ENCODE data around the gene PEX12.
"Not testable (repeated sequence)": the region's sequence is repeated elsewhere in the genome, so short reads cannot be mapped to it uniquely, and the experiment has no call there.

Gene PEX12

GRCh38 chr17:35537601-35538141 lies 40.7 kb downstream of the PEX12 start, which contains the start of gene SLFN12L:
Gene SLFN12L (minus strand): TSS chr17:35537678. CDS start chr17:35522364, 15,314 bp downstream.
- DNase-seq (ENCODE audit: low read depth, low spot score): no peak

- no peak for DNase-seq (ENCODE audit: low read depth, low spot score)
Observed at GRCh38 chr17:35536664-35537171, 41.7 kb downstream of the PEX12 start.

DNA sequence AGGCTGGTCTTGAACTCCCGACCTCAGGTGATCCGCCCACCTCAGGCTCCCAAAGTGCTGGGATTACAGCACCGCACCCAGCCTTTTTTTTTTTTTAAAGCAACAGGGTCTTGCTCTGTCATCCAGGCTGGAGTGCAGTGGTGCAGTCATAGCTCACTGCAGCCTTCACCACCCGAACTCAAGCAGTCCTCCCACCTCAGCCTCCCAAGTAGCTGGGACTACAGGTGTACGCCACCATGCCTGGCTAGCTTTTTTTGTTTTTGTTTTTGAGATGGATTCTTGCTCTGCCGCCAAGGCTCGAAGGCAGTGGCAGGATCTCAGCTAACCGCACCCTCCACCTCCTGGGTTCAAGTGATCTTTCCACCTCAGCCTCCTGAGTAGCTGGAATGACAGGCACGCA lies 43.0 kb downstream of the PEX12 start:
- not testable (repeated sequence) for DNase-seq (ENCODE audit: low read depth, low spot score)

GRCh38 chr17:35534576-35535093 lies 43.7 kb downstream of the PEX12 start:
- DNase-seq (ENCODE audit: low read depth, low spot score): no peak

GRCh38 chr17:35531160-35531559 lies 47.2 kb downstream of the PEX12 start:
- DNase-seq (ENCODE audit: low read depth, low spot score): no peak

DNA sequence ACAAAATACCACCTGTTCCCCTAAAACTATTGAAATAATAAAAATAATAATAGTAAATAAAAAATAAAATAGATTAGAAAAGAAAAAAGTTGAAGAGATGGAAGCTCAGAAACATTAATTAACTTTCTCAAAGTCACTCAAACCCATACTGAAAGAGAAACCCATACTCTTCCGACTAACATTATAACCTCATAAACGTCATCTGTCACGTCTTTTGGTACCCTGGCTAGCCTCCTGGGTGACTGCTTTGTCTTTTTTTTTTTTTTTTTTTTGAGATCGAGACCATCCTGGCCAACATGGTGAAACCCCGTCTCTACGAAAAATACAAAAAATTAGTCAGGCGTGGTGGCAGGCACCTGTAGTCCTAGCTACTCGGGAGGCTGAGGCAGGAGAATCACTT lies 48.5 kb downstream of the PEX12 start:
- no peak for DNase-seq (ENCODE audit: low read depth, low spot score)

GRCh38 chr17:35529326-35529725 lies 49.0 kb downstream of the PEX12 start:
- not testable (repeated sequence) for DNase-seq (ENCODE audit: low read depth, low spot score)

Measured in astrocyte of the hippocampus (primary cell).